Activated CD4-positive, alpha-beta memory T cell treated with anti-CD3 and anti-CD28 coated beads, Interleukin-2, amount 10 ng/mL, durations not matched to agents 7 days and 5 days (primary cell): ENCODE results near the gene GPC4. TPM values are rescaled to one million over a fixed set of nuclear protein-coding genes. Genes with fewer than 3 reads are reported as not detected.

ENCODE experiments used
- CTCF ChIA-PET: fragments of 350-600 bp; sonication (Branson Sonifier 250); formaldehyde crosslinking; loops from one replicate; lab custom pipeline; 2021; ENCODE audit warnings: antibody characterized with exemption, inconsistent platforms; lab: Charles Lee
- POLR2A ChIA-PET: fragments of 350-600 bp; sonication (Branson Sonifier 250); formaldehyde crosslinking; loops from one replicate; lab custom pipeline; 2021; ENCODE audit warnings: antibody characterized with exemption; lab: Charles Lee
- DNase-seq: peaks from one replicate; pipeline ENCODE4 v3.0.0-alpha.2; 2020
- H3K27ac Mint-ChIP-seq: one replicate; pipeline ENCODE4 v1.8.0; 2021; ENCODE audit warnings: mild to moderate bottlenecking, mixed read lengths
- H3K27me3 Mint-ChIP-seq: one replicate; pipeline ENCODE4 v1.8.0; 2021; ENCODE audit warnings: mixed read lengths
- H3K36me3 Mint-ChIP-seq: one replicate; pipeline ENCODE4 v1.8.0; 2021; ENCODE audit warnings: low read depth, mixed read lengths
- H3K4me1 Mint-ChIP-seq: one replicate; pipeline ENCODE4 v1.8.0; 2021; ENCODE audit warnings: mixed read lengths
- H3K4me3 Mint-ChIP-seq: one replicate; pipeline ENCODE4 v1.8.0; 2021; ENCODE audit warnings: mild to moderate bottlenecking, mixed read lengths
- H3K9me3 Mint-ChIP-seq: one replicate; pipeline ENCODE4 v1.8.0; 2021; ENCODE audit warnings: mixed read lengths
- total RNA-seq, 2 experiments: library from RNA; stranded (reverse); gene quantifications; one replicate each; pipeline ENCODE4 v1.2.3, GENCODE V29; 2021

Gene GPC4
- total RNA-seq, 2 experiments from 2014 or later, result not detected

DNA sequence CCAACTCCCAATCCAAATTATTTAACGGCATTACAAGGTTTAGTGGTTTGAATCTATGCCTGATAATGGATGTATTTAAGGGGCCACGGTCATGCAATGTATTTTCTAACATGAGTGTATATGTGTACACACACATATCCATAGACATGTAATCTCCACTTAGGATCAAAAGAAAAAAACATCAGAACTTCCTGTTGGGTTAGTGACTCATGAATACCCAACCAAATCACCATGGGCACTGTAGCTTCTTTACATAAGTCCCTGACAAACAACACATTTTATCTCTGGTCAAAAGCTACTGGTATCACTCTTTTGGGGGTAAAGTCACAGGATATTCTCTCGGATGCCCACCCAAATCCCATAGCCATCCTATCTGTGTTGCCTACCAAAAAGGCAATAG lies 160.6 kb downstream of the GPC4 start:
- Mint-ChIP-seq H3K36me3 (no peaks in the 10 kb centered on the region), H3K9me3 (no peaks in the 10 kb centered on the region), H3K27me3 (no peaks in the 10 kb centered on the region), H3K27ac (no peak overlapping the region), H3K4me3 (no peak overlapping the region), H3K4me1 (no peaks in the 10 kb centered on the region)
- CTCF ChIA-PET, result no interaction called here
- no peak for DNase-seq
- POLR2A ChIA-PET, result no interaction called here

DNA sequence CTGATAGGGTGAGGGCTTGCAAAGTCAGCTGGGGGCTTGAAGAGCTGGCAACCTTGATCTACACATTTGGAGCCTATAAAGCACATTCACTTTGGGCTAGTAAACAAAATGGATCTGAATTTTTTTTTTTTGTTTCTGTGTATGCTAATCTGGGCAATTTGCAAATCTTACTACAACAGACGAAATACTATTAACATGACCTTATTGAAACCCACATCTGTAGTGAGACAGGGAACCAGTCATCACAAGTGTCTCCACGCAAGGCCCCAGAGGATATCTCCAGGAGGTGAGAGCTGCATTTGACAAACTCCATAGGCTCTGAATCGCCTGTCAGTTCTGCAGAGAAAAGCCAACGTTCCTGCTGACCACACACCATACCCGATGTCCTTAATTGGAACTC lies 164.1 kb downstream of the GPC4 start:
- H3K27me3 Mint-ChIP-seq, result no peaks in the 10 kb centered on the region
- H3K4me3 Mint-ChIP-seq, result no peak overlapping the region
- no peaks in the 10 kb centered on the region for H3K9me3 Mint-ChIP-seq
- no peaks in the 10 kb centered on the region for H3K36me3 Mint-ChIP-seq
- ChIA-PET POLR2A (no interaction called here), CTCF (no interaction called here)
- no peak overlapping the region for H3K27ac Mint-ChIP-seq
- DNase-seq, result no peak
- no peaks in the 10 kb centered on the region for H3K4me1 Mint-ChIP-seq

- no peak overlapping the region for H3K27ac Mint-ChIP-seq
- peaks cover 2% of the 10 kb centered on the region for H3K9me3 Mint-ChIP-seq
- H3K4me1 Mint-ChIP-seq, result no peaks in the 10 kb centered on the region
- ChIA-PET POLR2A (no interaction called here), CTCF (no interaction called here)
- no peaks in the 10 kb centered on the region for H3K27me3 Mint-ChIP-seq
- no peaks in the 10 kb centered on the region for H3K36me3 Mint-ChIP-seq
- no peak for DNase-seq
- H3K4me3 Mint-ChIP-seq, result no peak overlapping the region
These were observed 164.8 kb downstream of the GPC4 start for GRCh38 chrX:133250184-133251100.

Other genes with a start within 250 kb of the GPC4 start
- not detected for gene TFDP3, start 197.1 kb downstream of the GPC4 start, total RNA-seq